NK-92 (cell line): ENCODE measurements around the gene GLB1L3.
"Not testable (repeated sequence)": the region's sequence is repeated elsewhere in the genome, so short reads cannot be mapped to it uniquely, and the experiment has no call there.

Experiments used
- DNase-seq: peaks from one replicate; lab custom pipeline; 2025; ENCODE audit not compliant: unreplicated experiment; lab: John Stamatoyannopoulos, UW

The GLB1L3 gene

GRCh38 chr11:134312807-134313206, 36.6 kb downstream of the GLB1L3 start:
- no peak for DNase-seq

- no peak for DNase-seq
Observed at GRCh38 chr11:134313379-134313778, 37.2 kb downstream of the GLB1L3 start.

DNA sequence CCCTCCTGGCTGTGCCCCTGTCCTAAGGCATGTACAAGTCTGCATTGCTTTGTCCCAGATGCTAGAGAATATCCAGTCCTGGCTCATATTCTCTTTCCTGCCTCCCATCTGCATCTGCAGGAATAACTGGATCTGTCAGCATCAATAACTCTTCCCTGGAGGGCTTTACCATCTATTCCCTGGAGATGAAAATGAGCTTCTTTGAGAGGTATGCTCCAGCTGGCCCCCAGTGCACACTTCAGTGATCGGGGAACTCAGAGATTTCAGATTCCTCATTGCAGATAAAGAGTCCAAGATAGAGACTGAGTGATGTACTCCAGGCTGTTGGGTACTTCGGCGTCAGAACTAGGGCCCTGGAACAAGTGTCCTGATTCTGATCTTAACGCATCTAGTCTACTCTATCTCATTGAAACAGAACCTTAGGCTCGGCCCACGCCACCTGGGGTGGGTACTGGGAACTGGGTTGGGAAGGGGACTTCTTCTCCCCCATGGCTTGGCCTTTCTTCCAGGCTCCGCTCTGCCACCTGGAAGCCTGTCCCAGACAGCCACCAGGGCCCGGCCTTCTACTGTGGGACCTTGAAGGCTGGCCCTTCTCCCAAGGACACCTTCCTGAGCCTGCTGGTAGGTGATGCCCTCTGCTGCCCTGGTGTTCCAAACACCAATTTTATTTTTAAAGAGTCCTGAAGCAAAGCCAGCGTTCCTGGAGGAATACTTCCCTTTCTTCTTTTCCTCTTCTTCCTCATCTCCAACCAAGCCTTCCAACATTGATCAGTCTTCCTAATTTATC, 37.8 kb downstream of the GLB1L3 start:
- DNase-seq = no peak

GRCh38 chr11:134317103-134317502, 40.9 kb downstream of the GLB1L3 start:
- no peak for DNase-seq

DNA sequence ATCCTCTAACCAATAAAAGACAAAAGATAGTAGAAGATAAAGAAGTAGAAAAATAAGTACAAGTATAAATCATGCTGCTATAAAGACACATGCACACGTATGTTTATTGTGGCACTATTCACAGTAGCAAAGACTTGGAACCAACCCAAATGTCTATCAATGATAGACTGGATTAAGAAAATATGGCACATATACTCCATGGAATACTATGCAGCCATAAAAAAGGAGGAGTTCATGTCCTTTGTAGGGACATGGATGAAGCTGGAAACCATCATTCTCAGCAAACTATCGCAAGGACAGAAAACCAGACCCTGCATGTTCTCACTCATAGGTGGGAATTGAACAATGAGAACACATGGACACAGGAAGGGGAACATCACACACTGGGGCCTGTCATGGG, 45.2 kb downstream of the GLB1L3 start:
- not testable (repeated sequence) for DNase-seq

DNA sequence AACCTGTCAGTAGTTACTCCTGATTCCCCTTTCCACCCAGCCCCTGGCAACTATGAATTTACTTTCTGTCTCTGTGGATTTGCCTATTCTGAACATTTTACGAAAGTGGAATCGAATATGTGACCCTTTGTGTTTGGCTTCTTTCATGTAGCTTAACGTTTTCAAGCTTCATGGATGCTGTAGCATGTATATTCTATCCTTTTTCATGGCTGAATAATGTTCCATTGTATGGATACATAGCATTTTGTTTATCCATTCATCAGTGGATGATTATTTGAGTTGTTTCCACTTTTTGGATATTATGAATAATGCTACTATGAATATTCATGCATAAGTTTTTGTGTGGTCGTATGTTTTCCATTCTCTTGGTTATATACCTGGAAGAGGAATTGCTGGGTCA, 46.4 kb downstream of the GLB1L3 start:
- no peak for DNase-seq

GRCh38 chr11:134328433-134328832, 52.3 kb downstream of the GLB1L3 start:
- DNase-seq = no peak

DNA sequence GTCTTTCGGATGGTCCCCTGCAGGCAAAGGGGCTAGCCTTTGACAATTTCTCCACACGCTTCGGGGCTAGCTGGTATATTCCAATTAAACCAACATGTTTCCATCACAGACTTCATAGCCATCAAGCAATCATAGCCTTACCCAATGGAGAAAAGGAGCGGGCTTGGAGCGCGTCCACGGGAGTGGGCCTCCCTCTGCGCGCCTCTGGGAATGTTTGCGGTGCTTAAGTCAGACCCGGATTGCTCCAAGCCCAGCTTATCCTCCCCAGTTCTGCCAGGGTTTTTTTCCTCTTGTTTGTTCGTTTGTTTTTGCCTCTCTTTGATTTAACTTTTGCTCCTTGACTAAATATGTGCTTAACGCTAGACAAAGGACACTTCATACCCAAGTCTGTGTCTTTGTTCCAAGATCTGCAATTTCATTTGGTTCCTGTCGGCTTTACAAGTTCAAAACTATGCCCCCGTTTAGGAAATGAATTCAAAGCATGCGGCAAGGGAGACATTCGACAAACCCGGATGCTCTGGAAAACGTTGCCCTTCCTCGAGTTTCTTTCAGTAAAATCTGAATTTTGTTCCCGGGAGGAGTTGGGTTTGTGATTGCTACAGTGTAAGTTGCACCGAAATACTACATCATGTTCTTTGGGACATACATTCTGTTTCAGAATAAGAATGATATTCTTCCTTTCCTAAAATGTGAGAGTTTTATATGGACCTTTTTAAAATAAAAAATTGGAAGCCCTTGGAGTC, 54.6 kb downstream of the GLB1L3 start:
- DNase-seq = no peak

GRCh38 chr11:134331354-134332188, 55.4 kb downstream of the GLB1L3 start, which contains the start of gene GLB1L2:
TSS of gene GLB1L2 (plus strand) at chr11:134331988. CDS start at chr11:134332062, 74 bp downstream.
- no peak for DNase-seq

- DNase-seq = no peak
Observed at GRCh38 chr11:134332189-134332631, 56.0 kb downstream of the GLB1L3 start.

DNA sequence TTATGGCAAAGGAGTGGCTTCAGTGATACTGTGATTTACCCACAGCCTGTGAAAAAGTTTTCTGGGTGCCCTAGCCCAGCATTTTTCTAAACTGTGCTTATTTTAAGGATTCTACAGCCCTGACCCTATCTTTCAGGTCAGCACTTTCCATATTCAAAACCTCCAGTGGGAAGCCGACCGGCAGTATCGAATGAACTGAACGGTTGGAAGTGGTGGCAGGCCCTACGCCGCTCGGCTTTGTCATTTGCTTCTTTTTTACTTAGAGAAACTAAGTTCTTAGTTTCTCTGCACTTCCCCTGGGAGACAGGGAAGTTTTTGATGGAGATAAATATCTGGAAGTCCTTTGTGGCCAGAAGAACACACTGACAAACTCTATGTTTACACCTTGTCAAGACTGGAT, 56.6 kb downstream of the GLB1L3 start:
- DNase-seq = no peak

DNA sequence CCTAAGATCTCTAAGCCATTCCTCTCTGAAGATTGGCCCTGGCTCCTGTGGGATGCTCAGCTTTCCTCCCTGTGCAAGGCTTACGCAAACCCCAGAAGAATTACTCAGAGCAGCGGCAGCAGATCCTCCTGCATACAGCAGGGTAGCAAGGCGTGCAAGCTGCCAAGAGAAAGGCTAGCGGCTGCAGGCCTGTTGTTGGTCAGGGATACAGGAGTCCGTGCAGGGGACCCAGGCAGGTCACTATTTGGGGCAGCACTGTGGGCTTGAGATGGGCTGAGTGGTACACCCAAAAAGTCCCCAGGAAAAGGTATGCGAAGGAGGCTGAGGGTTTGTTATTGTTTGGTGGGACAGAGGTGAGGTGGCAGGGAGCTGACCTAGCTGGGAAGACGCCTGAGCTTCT, 57.1 kb downstream of the GLB1L3 start:
- DNase-seq = no peak

DNA sequence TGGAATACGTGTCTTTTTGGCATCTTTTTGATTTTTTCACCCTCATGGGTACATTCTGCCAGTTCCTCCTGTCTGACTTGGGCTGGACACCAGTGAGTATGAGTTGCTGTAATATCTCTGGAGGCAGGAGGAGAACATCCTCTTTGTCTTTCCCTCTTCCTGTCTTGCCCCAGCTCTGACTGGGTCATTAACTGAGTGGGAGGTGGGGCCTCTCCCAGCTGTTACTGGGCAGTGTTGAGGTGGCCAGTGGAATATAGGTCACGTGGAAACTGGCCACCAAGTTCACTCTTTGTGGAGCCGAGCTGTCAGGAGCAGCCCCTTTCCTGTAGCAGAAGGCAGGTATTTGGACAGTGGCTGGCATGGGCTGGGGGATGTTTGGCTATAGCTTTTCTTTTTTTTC, 57.8 kb downstream of the GLB1L3 start:
- DNase-seq = no peak

DNA sequence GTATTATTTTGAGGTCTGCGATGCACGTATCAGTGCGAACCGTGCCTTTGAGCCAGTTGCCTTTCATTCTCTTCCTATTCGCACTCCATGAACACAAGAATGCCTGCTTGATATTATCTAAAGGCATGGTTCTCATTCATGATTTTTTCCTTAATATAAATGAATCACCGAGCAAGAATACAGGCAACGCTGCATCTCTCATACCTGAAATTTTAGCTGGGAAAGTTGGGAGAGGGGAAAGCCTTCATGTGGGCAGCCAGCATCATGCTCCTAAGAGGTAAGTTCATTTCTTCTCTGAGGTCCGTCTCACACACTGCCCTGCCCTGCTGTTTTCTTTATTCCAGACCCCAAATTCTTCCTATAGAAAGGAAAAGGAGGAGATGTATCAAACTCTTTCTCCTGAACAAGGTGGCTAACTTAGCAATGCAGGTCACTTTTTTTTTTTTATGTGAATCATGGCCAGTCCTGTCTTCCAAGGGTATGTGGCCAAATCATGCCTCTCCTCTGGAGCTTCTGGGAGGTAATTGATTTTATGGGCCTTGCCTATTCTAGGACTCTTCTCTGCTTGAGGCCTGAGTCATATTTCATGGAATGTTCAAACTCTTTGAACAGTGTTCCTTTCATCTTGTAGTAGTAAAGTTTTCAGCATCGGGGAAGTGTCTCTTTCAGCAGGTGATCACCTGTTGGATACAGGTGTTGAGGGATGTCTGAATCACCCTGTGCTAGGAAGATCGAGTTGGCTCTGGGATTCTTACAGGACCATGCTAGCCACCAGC, 58.8 kb downstream of the GLB1L3 start:
- no peak for DNase-seq

GRCh38 chr11:134337051-134337450, 60.9 kb downstream of the GLB1L3 start:
- no peak for DNase-seq

GRCh38 chr11:134338068-134338467, 61.9 kb downstream of the GLB1L3 start:
- DNase-seq = no peak

- no peak for DNase-seq
Observed at GRCh38 chr11:134338654-134339053, 62.5 kb downstream of the GLB1L3 start.

GRCh38 chr11:134339756-134340155, 63.6 kb downstream of the GLB1L3 start:
- no peak for DNase-seq

GRCh38 chr11:134340354-134340964, 64.3 kb downstream of the GLB1L3 start:
- no peak for DNase-seq
